ENCODE results near the gene NFAM1. TPM values are rescaled to one million over a fixed set of nuclear protein-coding genes. Genes with fewer than 3 reads are reported as not detected.

Gene NFAM1
- total and polyA plus RNA-seq, 10 donors = 2.0 to 56.6 (median 30.8) TPM

GRCh38 chr22:42430528-42431125 is 1.6 kb downstream of the NFAM1 start:
- Histone ChIP-seq H3K4me3 (peak overlapping the region in 6 of 8 donors; percentile 29 to 69 (median 42)), H3K27ac (peak overlapping the region in 7 of 8 donors; percentile 80 to 97 (median 89)), H3K27me3 (replicated peaks in 1 of 7) (peaks cover 0 to 94% (median 9%) of the 10 kb centered on the region in 7 donors), H3K9me3 (no peaks in the 10 kb centered on the region), H3K4me1 (peaks cover 0 to 97% (median 34%) of the 10 kb centered on the region in 6 donors), H3K36me3 (peaks cover 0 to 26% (median 0%) of the 10 kb centered on the region in 6 donors)
- no peak for DNase-seq
- TF ChIP-seq POLR2A (IDR thresholded peaks at IDR 0.05) (no peak), POLR2AphosphoS5 (IDR thresholded peaks at IDR 0.05) (peak in 1 of 3 donors; percentile 41)
- WGBS, 5 donors = 39 to 79% (median 63%) methylated on average over 8 to 9 of the region's 9 CpGs
- intact Hi-C loops (cut with DNase I; ENCODE audit: low total_unique reads) = no loop called here

DNA sequence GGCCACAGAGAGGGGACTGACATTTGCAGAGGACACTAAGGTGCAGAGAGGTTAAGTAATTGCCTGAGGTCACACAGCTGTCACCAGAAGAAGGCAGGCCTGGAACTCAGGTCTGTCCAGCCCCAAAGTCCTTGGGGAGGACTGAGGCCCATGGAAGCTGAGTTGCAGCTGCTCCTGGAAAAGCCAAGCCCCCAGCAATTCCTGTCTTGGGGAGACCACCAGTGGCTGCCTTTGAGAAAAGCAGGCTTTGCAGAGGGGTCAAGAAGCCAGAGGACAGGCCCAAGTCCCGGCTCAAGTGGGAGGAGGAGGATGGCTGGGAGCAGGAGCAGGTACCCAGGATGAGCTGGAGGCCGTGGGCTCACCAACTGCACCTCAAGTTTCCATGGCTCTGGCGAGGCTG is 3.4 kb downstream of the NFAM1 start:
- no peak for DNase-seq
- peaks cover 0 to 89% (median 30%) of the 10 kb centered on the region in 6 donors for H3K4me1 ChIP-seq
- H3K4me3 ChIP-seq = no peak overlapping the region
- intact Hi-C loops (cut with DNase I; ENCODE audit: low total_unique reads) = no loop called here
- H3K27ac ChIP-seq = peak overlapping the region in 1 of 8 donors; percentile 97
- H3K9me3 ChIP-seq = no peaks in the 10 kb centered on the region
- 67 to 85% (median 81%) methylated on average over 3 of the region's 3 CpGs for WGBS, 5 donors
- H3K36me3 ChIP-seq = peaks cover 0 to 35% (median 0%) of the 10 kb centered on the region in 6 donors
- TF ChIP-seq POLR2AphosphoS5 (IDR thresholded peaks at IDR 0.05) (no peak), CTCF (IDR thresholded peaks at IDR 0.05 in 8 of 11, conservative IDR thresholded peaks at IDR 0.05 in 3 of 11) (no peak)
- peaks cover 0 to 86% (median 9%) of the 10 kb centered on the region in 7 donors for H3K27me3 ChIP-seq (replicated peaks in 1 of 7)

DNA sequence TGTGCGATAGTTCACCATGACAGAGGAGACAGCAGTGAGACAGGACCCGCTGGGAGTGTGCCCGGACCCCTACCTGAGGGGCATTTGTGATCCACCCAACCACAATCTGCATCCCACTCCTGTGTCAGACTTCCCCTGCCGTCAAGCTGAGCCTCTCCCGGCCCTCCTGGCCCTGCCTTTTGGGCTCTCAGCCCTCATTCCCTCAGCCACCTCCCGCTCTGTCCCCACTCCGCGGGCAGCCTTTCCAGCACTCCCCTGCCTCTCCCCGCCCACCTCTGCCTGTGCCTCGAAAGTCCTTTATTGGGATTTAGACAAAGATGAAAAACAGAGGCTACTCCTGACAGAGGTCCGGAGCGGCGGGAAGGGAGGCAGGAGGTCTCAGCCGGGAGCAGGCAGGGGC is 4.2 kb downstream of the NFAM1 start:
- H3K27ac ChIP-seq = no peak overlapping the region
- peaks cover 0 to 82% (median 9%) of the 10 kb centered on the region in 7 donors for H3K27me3 ChIP-seq (replicated peaks in 1 of 7)
- no peak for DNase-seq
- intact Hi-C loops (cut with DNase I; ENCODE audit: low total_unique reads) = no loop called here
- 78 to 89% (median 85%) methylated on average over 14 of the region's 14 CpGs for WGBS, 5 donors
- TF ChIP-seq CTCF (IDR thresholded peaks at IDR 0.05 in 8 of 11, conservative IDR thresholded peaks at IDR 0.05 in 3 of 11) (no peak), POLR2A (IDR thresholded peaks at IDR 0.05) (no peak), POLR2AphosphoS5 (IDR thresholded peaks at IDR 0.05) (no peak)
- peaks cover 0 to 82% (median 30%) of the 10 kb centered on the region in 6 donors for H3K4me1 ChIP-seq
- no peak overlapping the region for H3K4me3 ChIP-seq
- peaks cover 0 to 38% (median 0%) of the 10 kb centered on the region in 6 donors for H3K36me3 ChIP-seq
- H3K9me3 ChIP-seq = no peaks in the 10 kb centered on the region

- no peak for DNase-seq
- Histone ChIP-seq H3K4me3 (no peak overlapping the region), H3K9me3 (no peaks in the 10 kb centered on the region), H3K27ac (peak overlapping the region in 1 of 8 donors; percentile 28), H3K27me3 (replicated peaks in 1 of 7) (peaks cover 0 to 74% (median 9%) of the 10 kb centered on the region in 7 donors), H3K4me1 (peaks cover 0 to 73% (median 24%) of the 10 kb centered on the region in 6 donors), H3K36me3 (peaks cover 0 to 41% (median 0%) of the 10 kb centered on the region in 6 donors)
- TF ChIP-seq CTCF (IDR thresholded peaks at IDR 0.05 in 8 of 11, conservative IDR thresholded peaks at IDR 0.05 in 3 of 11) (no peak), POLR2A (IDR thresholded peaks at IDR 0.05) (no peak), POLR2AphosphoS5 (IDR thresholded peaks at IDR 0.05) (no peak)
- 50 to 67% (median 58%) methylated on average over 9 of the region's 9 CpGs for WGBS, 5 donors
- intact Hi-C loops (cut with DNase I; ENCODE audit: low total_unique reads) = no loop called here
These were observed 5.0 kb downstream of the NFAM1 start for GRCh38 chr22:42427167-42427566.
